SK-N-SH (cell line): Measurements from ENCODE around the gene TMED1.

Experiments used
- CHD2 ChIP-seq: fragments of 150-350 bp; IDR thresholded peaks from 2 replicates; pipeline ENCODE4 v1.6.1; 2018; ENCODE audit warnings: low read length; ENCODE audit not compliant: partially characterized antibody
- EP300 ChIP-seq, 2 experiments: IDR thresholded peaks; 2 replicates each; pipeline versions ENCODE4 v1.4.0 to v1.6.1; 2012; ENCODE audit warnings: borderline replicate concordance in 1 of 2, low read depth in 1 of 2, low read length in 1 of 2
- GABPA ChIP-seq: IDR thresholded peaks from 2 replicates; pipeline ENCODE4 v1.4.0; 2012; ENCODE audit warnings: low read depth, mild to moderate bottlenecking
- POLR2AphosphoS5 ChIP-seq: IDR thresholded peaks from 2 replicates; pipeline ENCODE4 v1.6.1; 2012; ENCODE audit warnings: low read depth, low read length
- RAD21 ChIP-seq: IDR thresholded peaks from 2 replicates; pipeline ENCODE4 v1.6.1; 2012; ENCODE audit warnings: mild to moderate bottlenecking, low read length
- RCOR1 ChIP-seq: fragments of 150-350 bp; IDR thresholded peaks from 2 replicates; pipeline ENCODE4 v1.6.1; 2017; ENCODE audit warnings: antibody characterized with exemption, low read length
- SIN3A ChIP-seq: IDR thresholded peaks from 2 replicates; pipeline ENCODE4 v1.6.1; 2012; ENCODE audit warnings: low read depth, mild to moderate bottlenecking, low read length, moderate library complexity, borderline replicate concordance
- TAF1 ChIP-seq: IDR thresholded peaks from 2 replicates; pipeline ENCODE4 v1.6.1; 2012; ENCODE audit warnings: low read depth, mild to moderate bottlenecking, low read length, moderate library complexity, borderline replicate concordance
- YY1 ChIP-seq: IDR thresholded peaks from 2 replicates; pipeline ENCODE4 v1.4.0; 2012; ENCODE audit warnings: low read depth, mild to moderate bottlenecking
- TF ChIP-seq, protein P1 (sequence below): fragments of 200-600 bp; sonication (generic); IDR thresholded peaks from 2 replicates; pipeline ENCODE4 v1.6.1; 2017; ENCODE audit warnings: antibody characterized with exemption, mild to moderate bottlenecking, moderate library complexity
- TF ChIP-seq, protein P2 (sequence below): IDR thresholded peaks from 2 replicates; pipeline ENCODE4 v1.4.0; 2012; ENCODE audit warnings: low read depth

DNA sequence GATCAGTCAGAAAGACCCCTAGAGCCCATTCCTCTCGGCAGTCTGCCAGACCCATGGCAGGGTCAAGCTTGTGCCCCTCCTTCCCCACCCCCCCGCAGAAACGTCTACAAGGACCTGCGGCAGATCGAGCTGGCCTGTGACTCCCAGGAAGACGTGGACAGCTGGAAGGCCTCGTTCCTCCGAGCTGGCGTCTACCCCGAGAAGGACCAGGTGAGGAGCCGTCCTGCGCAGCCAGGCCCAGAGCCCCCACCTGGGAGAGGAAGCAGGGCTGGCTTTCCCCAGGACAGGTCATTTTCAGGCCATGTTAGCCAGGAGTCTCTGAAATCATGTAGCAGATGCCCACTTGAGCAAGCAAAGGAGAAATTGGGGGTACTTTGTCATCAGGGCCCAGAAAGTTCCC is 12.3 kb downstream of the TMED1 start:
- TF ChIP-seq CHD2 (no peak), EP300 (IDR thresholded peaks at IDR 0.05; ENCODE audit: borderline replicate concordance in 1 of 2, low read depth in 1 of 2, low read length in 1 of 2) (no peak), YY1 (no peak), RCOR1 (no peak), RAD21 (no peak), SIN3A (no peak), POLR2AphosphoS5 (no peak), TAF1 (no peak), GABPA (no peak)
- TF ChIP-seq, protein P1, sequence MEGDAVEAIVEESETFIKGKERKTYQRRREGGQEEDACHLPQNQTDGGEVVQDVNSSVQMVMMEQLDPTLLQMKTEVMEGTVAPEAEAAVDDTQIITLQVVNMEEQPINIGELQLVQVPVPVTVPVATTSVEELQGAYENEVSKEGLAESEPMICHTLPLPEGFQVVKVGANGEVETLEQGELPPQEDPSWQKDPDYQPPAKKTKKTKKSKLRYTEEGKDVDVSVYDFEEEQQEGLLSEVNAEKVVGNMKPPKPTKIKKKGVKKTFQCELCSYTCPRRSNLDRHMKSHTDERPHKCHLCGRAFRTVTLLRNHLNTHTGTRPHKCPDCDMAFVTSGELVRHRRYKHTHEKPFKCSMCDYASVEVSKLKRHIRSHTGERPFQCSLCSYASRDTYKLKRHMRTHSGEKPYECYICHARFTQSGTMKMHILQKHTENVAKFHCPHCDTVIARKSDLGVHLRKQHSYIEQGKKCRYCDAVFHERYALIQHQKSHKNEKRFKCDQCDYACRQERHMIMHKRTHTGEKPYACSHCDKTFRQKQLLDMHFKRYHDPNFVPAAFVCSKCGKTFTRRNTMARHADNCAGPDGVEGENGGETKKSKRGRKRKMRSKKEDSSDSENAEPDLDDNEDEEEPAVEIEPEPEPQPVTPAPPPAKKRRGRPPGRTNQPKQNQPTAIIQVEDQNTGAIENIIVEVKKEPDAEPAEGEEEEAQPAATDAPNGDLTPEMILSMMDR, result no peak
- TF ChIP-seq, protein P2, sequence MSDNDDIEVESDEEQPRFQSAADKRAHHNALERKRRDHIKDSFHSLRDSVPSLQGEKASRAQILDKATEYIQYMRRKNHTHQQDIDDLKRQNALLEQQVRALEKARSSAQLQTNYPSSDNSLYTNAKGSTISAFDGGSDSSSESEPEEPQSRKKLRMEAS, result no peak
